ENCODE measurements around the gene TBC1D2B. TPM values are rescaled to one million over a fixed set of nuclear protein-coding genes. Genes with fewer than 3 reads are reported as not detected.
A peak's percentile ranks its signal among the peaks of the same experiment; 100 is the strongest.

Gene TBC1D2B
- polyA plus RNA-seq, 6 donors from 2014 or later: 1.7 to 5.5 (median 2.9) TPM

- ATAC-seq (ENCODE audit: low read depth in 2 of 2) (no peak), DNase-seq (no peak)
- peak overlapping the region in 1 of 8 donors; percentile 9 for H3K4me3 Mint-ChIP-seq
- no peaks in the 10 kb centered on the region for H3K9me3 Mint-ChIP-seq
- H3K27me3 Mint-ChIP-seq: no peaks in the 10 kb centered on the region
- peaks cover 6 to 10% of the 10 kb centered on the region in 2 donors for H3K36me3 Mint-ChIP-seq
- peaks cover 45 to 65% (median 57%) of the 10 kb centered on the region in 3 donors for H3K4me1 Mint-ChIP-seq
- peak overlapping the region in 3 of 6 donors; percentile 4 to 87 (median 73) for H3K27ac Mint-ChIP-seq
These were observed 39.7 kb downstream of the TBC1D2B start for GRCh38 chr15:78037779-78038305.

- H3K27ac Mint-ChIP-seq: peak overlapping the region in 2 of 6 donors; percentile 20 to 72
- no peak overlapping the region for H3K4me3 Mint-ChIP-seq
- ATAC-seq (ENCODE audit: low read depth in 2 of 2): no peak
- peaks cover 48 to 68% (median 57%) of the 10 kb centered on the region in 3 donors for H3K4me1 Mint-ChIP-seq
- no peaks in the 10 kb centered on the region for H3K27me3 Mint-ChIP-seq
- peaks cover under 1 to 10% of the 10 kb centered on the region in 2 donors for H3K36me3 Mint-ChIP-seq
- no peaks in the 10 kb centered on the region for H3K9me3 Mint-ChIP-seq
- DNase-seq: no peak
These were observed 40.2 kb downstream of the TBC1D2B start for GRCh38 chr15:78037328-78037727.

GRCh38 chr15:78035861-78036476, 41.5 kb downstream of the TBC1D2B start:
- no peaks in the 10 kb centered on the region for H3K9me3 Mint-ChIP-seq
- peak overlapping the region in 2 of 6 donors; percentile 64 to 68 for H3K27ac Mint-ChIP-seq
- no peak for DNase-seq
- peaks cover 55 to 70% (median 62%) of the 10 kb centered on the region in 3 donors for H3K4me1 Mint-ChIP-seq
- peak overlapping the region in 3 of 8 donors; percentile 23 to 60 (median 36) for H3K4me3 Mint-ChIP-seq
- ATAC-seq (ENCODE audit: low read depth in 2 of 2): no peak
- H3K27me3 Mint-ChIP-seq: no peaks in the 10 kb centered on the region
- peaks cover 0 to 10% of the 10 kb centered on the region in 2 donors for H3K36me3 Mint-ChIP-seq

DNA sequence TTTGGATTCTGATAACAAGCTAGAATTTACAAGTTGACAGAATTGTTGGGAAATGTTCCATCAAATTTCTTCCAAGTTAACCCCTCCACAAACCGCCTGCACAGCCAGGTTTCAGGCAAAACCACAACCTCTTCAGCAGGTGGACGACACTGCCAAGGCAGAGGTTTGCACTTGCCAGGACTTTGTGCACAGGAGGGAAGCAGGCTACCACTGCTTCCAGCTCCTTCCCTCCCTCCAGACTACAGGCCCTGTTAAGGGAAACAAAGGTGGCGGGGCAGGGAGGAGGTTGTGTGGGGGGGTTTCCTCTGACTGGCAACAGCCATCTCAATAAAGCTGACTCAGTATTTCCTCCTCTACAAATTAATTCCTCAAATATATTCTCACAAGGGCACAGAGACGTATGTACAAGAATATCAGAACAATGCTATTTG, 42.2 kb downstream of the TBC1D2B start:
- Mint-ChIP-seq H3K36me3 (peaks cover 0 to 10% of the 10 kb centered on the region in 2 donors), H3K9me3 (no peaks in the 10 kb centered on the region), H3K27me3 (no peaks in the 10 kb centered on the region), H3K27ac (peak overlapping the region in 4 of 6 donors; percentile 13 to 68 (median 56)), H3K4me3 (peak overlapping the region in 7 of 8 donors; percentile 13 to 80 (median 62)), H3K4me1 (peaks cover 55 to 67% (median 59%) of the 10 kb centered on the region in 3 donors)
- ATAC-seq (ENCODE audit: low read depth in 2 of 2) (no peak), DNase-seq (no peak)

- no peaks in the 10 kb centered on the region for H3K9me3 Mint-ChIP-seq
- peak overlapping the region; percentile 36 to 89 (median 57) for H3K27ac Mint-ChIP-seq
- peaks cover 0 to 5% of the 10 kb centered on the region in 2 donors for H3K36me3 Mint-ChIP-seq
- peaks cover 52 to 60% (median 55%) of the 10 kb centered on the region in 3 donors for H3K4me1 Mint-ChIP-seq
- ATAC-seq (ENCODE audit: low read depth in 2 of 2): peak; percentile 74 to 82
- DNase-seq: peak; percentile 46
- H3K4me3 Mint-ChIP-seq: peak overlapping the region in 7 of 8 donors; percentile 43 to 84 (median 68)
- H3K27me3 Mint-ChIP-seq: no peaks in the 10 kb centered on the region
These were observed 42.9 kb downstream of the TBC1D2B start for GRCh38 chr15:78034495-78035191.

- Mint-ChIP-seq H3K4me1 (peaks cover 48 to 56% (median 55%) of the 10 kb centered on the region in 3 donors), H3K36me3 (peaks cover 0 to 8% of the 10 kb centered on the region in 2 donors), H3K27me3 (no peaks in the 10 kb centered on the region), H3K9me3 (no peaks in the 10 kb centered on the region), H3K4me3 (peak overlapping the region in 4 of 8 donors; percentile 60 to 80 (median 66)), H3K27ac (peak overlapping the region in 4 of 6 donors; percentile 44 to 89 (median 64))
- ATAC-seq (ENCODE audit: low read depth in 2 of 2): peak; percentile 54 to 63
- no peak for DNase-seq
These were observed 43.6 kb downstream of the TBC1D2B start for GRCh38 chr15:78033864-78034263.

DNA sequence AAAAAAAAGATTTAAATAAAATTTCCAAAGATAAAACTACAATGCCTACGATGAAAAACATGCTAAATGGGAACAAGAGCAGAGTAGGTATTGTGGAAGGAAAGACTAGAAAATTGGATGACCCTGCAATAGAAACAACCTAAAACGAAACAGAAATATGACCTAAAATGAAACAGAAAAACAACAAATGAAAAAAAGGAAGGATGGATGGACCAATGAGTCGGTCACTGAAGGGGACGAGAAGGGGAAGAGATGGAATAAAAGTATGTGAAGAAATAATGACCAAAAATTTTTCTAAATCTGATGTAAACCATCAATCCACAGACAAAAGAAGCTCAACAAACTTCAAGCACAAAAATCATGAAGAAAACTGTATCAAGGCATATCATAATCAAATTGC, 44.8 kb downstream of the TBC1D2B start:
- ATAC-seq (ENCODE audit: low read depth in 2 of 2) (no peak), DNase-seq (no peak)
- peaks cover 0 to 8% of the 10 kb centered on the region in 2 donors for H3K36me3 Mint-ChIP-seq
- no peaks in the 10 kb centered on the region for H3K27me3 Mint-ChIP-seq
- peak overlapping the region in 3 of 6 donors; percentile 0 to 54 (median 1) for H3K27ac Mint-ChIP-seq
- peak overlapping the region in 1 of 8 donors; percentile 59 for H3K4me3 Mint-ChIP-seq
- no peaks in the 10 kb centered on the region for H3K9me3 Mint-ChIP-seq
- H3K4me1 Mint-ChIP-seq: peaks cover 40 to 49% (median 45%) of the 10 kb centered on the region in 3 donors

GRCh38 chr15:78024883-78025282, 52.6 kb downstream of the TBC1D2B start:
- Mint-ChIP-seq H3K9me3 (no peaks in the 10 kb centered on the region), H3K27me3 (no peaks in the 10 kb centered on the region), H3K27ac (peak overlapping the region in 1 of 6 donors; percentile 61), H3K4me1 (no peaks in the 10 kb centered on the region), H3K36me3 (peaks cover 27 to 29% of the 10 kb centered on the region in 2 donors), H3K4me3 (no peak overlapping the region)
- ATAC-seq (ENCODE audit: low read depth in 2 of 2): no peak
- DNase-seq: no peak

- ATAC-seq (ENCODE audit: low read depth in 2 of 2) (no peak), DNase-seq (no peak)
- no peaks in the 10 kb centered on the region for H3K27me3 Mint-ChIP-seq
- H3K36me3 Mint-ChIP-seq: peaks cover 27% of the 10 kb centered on the region in 2 donors
- H3K4me3 Mint-ChIP-seq: no peak overlapping the region
- no peaks in the 10 kb centered on the region for H3K9me3 Mint-ChIP-seq
- peak overlapping the region in 1 of 6 donors; percentile 45 for H3K27ac Mint-ChIP-seq
- peaks cover 0 to 2% (median under 1%) of the 10 kb centered on the region in 3 donors for H3K4me1 Mint-ChIP-seq
These were observed 53.0 kb downstream of the TBC1D2B start for GRCh38 chr15:78024519-78024870.

- DNase-seq (no peak), ATAC-seq (ENCODE audit: low read depth in 2 of 2) (no peak)
- Mint-ChIP-seq H3K4me3 (no peak overlapping the region), H3K4me1 (peaks cover 2 to 7% (median 6%) of the 10 kb centered on the region in 3 donors), H3K27me3 (no peaks in the 10 kb centered on the region), H3K36me3 (peaks cover 22 to 27% of the 10 kb centered on the region in 2 donors), H3K27ac (peak overlapping the region in 1 of 6 donors; percentile 45), H3K9me3 (no peaks in the 10 kb centered on the region)
These were observed 53.5 kb downstream of the TBC1D2B start for GRCh38 chr15:78023865-78024518.

- H3K27me3 Mint-ChIP-seq: no peaks in the 10 kb centered on the region
- no peak overlapping the region for H3K4me3 Mint-ChIP-seq
- H3K4me1 Mint-ChIP-seq: peaks cover 5 to 14% (median 10%) of the 10 kb centered on the region in 3 donors
- DNase-seq: no peak
- ATAC-seq (ENCODE audit: low read depth in 2 of 2): no peak
- no peaks in the 10 kb centered on the region for H3K9me3 Mint-ChIP-seq
- no peak overlapping the region for H3K27ac Mint-ChIP-seq
- peaks cover 22 to 27% of the 10 kb centered on the region in 2 donors for H3K36me3 Mint-ChIP-seq
These were observed 54.3 kb downstream of the TBC1D2B start for GRCh38 chr15:78023081-78023665.

GRCh38 chr15:78021761-78022160, 55.8 kb downstream of the TBC1D2B start:
- H3K4me1 Mint-ChIP-seq: peaks cover 5 to 14% (median 10%) of the 10 kb centered on the region in 3 donors
- H3K27me3 Mint-ChIP-seq: no peaks in the 10 kb centered on the region
- H3K4me3 Mint-ChIP-seq: no peak overlapping the region
- H3K9me3 Mint-ChIP-seq: no peaks in the 10 kb centered on the region
- DNase-seq (no peak), ATAC-seq (ENCODE audit: low read depth in 2 of 2) (no peak)
- H3K36me3 Mint-ChIP-seq: peaks cover 22 to 31% of the 10 kb centered on the region in 2 donors
- H3K27ac Mint-ChIP-seq: peak overlapping the region in 1 of 6 donors; percentile 24

GRCh38 chr15:78020007-78020406, 57.5 kb downstream of the TBC1D2B start:
- H3K36me3 Mint-ChIP-seq: peaks cover 22 to 34% of the 10 kb centered on the region in 2 donors
- no peak overlapping the region for H3K4me3 Mint-ChIP-seq
- no peaks in the 10 kb centered on the region for H3K27me3 Mint-ChIP-seq
- no peaks in the 10 kb centered on the region for H3K9me3 Mint-ChIP-seq
- ATAC-seq (ENCODE audit: low read depth in 2 of 2) (no peak), DNase-seq (no peak)
- H3K4me1 Mint-ChIP-seq: peaks cover 5 to 14% (median 10%) of the 10 kb centered on the region in 3 donors
- H3K27ac Mint-ChIP-seq: peak overlapping the region in 2 of 6 donors; percentile 20 to 79

All from naive B cell (primary cell).